DMS153 treated with DMSO at 0.1 percent for 48 hours (cell line): ENCODE data around the gene NEGR1.
"Not testable (repeated sequence)": the region's sequence is repeated elsewhere in the genome, so short reads cannot be mapped to it uniquely, and the experiment has no call there.

Experiments
- DNase-seq: peaks from one replicate; lab custom pipeline; 2025; ENCODE audit not compliant: unreplicated experiment; lab: John Stamatoyannopoulos, UW

Gene NEGR1

DNA sequence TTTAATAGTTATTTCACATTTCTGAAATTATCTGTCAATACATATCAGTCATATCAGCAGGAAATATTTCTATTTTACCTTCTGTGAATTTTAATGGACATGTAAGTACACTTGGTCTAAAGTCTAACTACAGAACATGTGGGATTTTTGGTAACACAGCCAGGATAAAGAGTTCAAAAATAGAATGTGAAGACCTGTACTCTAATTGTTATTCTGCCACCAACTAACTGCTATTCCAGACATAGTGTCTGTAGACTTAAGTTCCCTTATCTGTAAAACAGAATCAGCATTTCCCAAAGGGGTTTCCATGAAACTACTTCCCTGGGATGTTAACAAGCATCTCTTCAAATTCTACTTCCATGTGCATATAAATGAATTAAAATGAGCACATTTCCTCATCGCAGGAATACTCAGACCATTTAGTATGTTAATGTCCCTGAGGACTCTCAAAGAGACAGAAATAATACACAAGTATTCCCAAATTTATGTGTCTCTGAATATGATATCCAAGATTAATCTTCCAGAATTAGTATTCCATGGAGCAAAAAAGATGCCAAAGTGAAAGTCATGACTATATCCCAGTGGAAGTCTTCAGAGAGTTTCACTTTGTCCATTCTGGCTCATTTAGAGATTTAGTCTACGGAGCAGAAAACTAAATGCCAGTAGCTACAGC is 325.6 kb downstream of the NEGR1 start:
- no peak for DNase-seq

DNA sequence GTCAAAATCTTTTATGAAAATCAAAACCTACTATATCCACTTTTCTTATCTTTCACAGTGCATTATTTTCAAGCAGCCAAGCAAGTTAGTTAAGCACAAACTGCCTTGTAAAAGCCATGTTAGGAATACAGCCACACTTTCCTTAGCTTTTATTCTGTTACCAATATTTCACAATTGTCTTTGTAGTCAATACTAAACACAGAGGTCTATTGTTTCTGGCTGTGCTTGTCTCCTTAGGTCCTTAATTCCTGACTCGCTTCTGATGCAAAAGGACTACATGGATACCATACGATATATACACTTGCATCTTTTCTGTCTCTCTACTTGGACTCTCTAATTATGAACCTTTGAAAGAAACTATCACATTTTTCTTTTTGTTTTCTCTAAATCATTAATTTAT is 331.8 kb downstream of the NEGR1 start:
- DNase-seq: no peak

DNA sequence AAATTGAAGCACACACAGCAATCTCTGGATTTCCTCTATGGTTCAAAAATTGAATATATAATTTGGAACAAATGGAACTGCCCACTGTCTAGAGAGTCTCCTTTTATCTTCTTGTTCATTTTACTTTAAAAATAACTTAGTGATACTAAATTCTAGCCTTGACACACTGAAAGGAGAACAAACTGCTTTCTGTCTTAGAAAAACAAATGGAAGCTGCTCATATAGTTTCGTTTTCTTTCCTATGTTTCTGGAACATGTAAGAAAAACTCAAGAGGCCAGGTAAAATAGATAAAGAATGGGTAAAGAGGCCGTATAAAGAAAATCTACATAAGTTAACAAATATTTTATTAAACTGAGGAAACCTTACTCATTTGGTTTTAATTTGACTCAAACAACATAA is 332.7 kb downstream of the NEGR1 start:
- no peak for DNase-seq

DNA sequence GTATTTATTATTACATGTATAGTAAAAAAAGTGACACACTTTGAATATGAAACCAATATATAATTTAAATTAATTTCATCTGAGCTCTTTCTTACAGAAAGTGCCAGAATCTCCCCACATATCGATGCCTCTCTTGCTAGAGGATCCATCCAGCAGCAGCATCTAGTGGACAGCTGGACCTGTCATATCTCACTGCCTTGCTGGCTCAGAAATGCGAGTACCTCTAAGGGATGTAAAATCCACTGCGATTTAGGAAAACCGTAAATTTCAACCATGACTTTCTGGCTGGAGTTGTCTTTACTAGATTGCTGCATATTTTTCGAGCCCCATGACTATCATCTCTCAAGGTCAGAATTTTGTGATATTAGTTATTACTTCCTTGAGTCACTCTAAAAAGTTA is 333.8 kb downstream of the NEGR1 start:
- DNase-seq: no peak

DNA sequence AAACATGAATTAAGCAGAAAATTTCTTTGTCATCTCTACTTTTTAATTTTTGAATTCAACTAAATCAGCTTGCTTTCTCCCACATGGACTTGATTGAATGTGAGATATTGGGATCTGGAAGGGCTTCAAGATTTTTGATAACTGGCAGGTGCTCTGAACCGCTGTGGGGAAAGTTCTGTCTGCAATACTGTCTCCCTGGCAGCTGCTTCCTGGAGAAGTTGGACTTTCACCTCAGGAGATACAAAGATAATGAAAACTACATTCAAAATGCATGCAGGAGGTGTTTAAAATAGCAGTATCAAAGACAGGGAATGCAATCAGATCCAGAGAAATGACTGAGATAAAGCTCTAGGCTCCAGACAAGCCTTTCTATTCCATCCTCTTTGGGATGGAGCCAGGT is 338.3 kb downstream of the NEGR1 start:
- no peak for DNase-seq

DNA sequence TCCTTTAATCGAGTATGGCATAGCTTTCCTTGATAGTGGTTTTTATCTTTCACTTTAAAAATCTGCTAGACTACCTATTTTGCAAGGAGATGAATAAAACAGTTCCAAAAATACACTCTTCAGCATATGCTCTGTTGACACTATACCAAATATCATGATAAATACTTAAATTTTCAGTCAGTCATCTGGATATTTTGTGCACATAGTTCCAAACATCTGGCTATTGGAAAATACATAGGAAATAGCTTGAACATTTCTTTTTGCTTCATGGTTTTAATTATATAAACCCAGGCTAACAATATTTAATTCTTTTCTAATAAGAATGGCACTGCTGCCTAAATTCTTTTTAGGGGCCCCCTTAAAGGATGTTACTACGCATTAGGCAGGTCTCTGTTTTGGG is 342.1 kb downstream of the NEGR1 start:
- no peak for DNase-seq

DNA sequence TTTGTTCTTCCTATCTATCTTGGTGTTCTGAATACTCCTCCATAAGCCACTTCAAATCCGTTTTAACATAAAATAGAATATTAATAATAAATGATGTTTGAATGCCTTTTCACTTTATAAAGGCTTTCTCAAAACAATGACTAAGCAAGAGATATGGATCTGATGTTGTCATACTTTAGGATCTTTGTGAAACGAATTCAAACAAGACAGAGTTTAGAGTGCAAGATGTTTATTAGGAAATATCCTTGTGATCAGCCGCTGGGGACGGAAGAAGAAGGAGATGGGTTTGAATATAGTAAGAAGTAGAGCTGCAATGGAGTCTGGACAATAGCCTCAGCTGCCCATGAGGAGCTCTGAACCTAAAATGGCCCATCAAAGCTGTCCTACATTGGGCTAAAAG is 351.8 kb downstream of the NEGR1 start:
- DNase-seq: no peak

DNA sequence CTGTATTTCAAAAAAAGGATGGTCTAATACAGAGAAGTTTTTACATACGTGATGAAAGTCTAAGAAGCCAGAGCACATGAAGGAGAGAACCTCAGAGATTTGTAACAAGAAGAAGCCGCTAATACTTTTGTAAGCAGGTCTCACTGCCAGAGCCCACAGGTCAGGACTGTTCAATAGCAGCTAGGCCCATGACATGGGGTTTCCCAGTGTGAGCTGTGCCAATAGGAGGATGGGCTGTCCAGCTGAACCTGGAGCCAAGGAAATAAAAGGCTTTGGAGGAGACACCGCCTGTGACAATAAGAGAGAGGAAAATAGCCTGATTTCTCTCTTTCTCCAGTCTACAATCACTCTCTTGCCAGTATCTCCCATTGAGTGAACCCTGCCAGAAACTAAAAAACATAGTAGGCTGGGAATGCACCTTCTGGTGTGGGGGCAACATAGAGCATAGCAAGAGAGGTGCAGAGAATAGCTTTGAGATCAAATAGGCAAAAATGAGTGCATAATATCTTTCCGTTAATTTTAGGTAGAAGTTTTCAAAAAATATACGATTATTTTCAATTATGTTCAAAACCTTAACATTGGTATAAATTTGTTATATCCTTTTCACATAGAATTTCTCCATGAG is 360.3 kb downstream of the NEGR1 start:
- no peak for DNase-seq

DNA sequence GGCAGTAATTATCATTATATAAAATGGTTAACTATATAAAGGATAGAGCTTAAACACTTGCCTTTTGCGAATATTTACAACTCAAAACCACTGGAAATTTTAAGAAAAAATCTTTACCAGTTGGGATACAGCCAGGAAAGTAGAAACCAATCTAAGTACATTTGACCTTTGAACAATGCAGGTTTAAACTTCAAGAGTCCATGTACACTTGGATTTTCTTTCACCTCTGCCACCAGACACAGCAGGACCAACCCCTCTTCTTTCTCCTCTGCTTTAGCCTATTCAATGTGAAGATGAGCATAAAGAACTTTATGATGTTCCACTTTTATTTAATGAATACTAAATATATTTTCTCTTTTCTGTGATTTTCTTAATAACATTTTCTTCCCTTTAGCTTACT is 361.1 kb downstream of the NEGR1 start:
- DNase-seq: no peak

DNA sequence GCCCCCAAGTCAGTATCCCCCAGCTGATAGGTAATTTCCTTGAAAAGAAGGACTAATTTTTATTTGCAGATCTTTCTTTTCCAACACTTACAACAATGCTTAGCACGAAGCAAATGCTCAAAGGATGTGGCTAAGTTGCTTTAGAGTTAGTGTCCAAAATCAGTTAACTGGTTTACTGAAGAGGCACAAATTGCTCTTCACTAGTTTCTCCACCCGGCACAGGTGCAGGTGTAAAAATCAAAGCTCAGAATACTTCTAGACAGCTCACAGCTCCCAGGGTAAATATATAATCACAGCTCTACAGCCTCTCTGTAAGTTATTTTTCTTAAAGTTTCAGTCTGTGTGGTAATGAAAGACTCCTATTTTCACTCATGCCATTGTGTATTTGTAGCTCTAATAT is 361.8 kb downstream of the NEGR1 start:
- no peak for DNase-seq

DNA sequence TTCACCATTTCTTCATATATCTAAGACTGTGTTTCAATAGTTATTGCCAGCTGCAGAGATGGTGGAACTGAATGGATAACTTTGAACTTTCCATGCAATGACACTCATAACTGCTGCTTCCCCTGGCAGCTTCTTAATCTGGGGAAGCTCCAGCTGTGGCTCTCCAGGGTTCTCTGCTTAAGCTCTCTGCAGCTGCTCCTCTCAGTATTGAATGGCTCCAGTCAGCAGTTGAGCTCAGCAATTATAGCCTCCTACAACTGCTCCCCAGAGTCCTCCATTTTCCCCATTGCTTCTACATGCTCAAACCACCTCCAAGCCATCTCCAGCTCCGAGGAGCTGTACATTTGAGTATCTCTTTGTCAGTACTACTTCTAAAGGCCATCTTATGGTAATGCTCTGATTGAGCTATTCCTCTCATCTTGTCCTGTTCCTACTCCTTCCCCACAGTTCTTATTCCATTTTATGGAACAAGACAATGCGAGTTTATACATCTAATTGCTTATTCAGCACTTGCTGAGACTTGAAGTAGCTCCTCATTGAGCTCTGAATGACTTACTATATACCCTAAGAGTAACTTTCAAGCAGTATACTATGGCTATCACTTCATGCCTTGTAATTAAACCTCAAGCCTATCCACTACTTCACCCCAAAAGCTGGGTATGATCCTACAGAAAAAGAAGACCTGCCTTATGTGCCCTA is 362.4 kb downstream of the NEGR1 start:
- no peak for DNase-seq

DNA sequence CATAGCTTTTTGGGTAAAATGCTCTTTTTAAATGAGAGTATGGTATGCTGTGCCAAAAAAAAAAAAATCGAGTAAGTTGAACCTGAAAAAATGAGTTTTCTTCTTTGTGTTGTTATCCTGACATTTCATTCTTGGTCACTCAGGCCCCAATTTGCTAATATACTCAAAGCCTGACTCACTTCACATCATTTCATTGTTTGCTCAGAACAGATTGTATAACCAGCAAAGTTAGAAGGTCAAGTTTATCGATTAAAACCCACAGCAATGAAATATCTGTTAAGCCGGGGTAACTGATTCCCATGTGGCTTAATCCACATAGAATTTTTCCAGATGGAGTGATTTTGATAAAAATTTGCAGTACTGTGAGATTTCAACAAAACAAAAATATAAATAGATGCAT is 363.7 kb downstream of the NEGR1 start:
- no peak for DNase-seq

DNA sequence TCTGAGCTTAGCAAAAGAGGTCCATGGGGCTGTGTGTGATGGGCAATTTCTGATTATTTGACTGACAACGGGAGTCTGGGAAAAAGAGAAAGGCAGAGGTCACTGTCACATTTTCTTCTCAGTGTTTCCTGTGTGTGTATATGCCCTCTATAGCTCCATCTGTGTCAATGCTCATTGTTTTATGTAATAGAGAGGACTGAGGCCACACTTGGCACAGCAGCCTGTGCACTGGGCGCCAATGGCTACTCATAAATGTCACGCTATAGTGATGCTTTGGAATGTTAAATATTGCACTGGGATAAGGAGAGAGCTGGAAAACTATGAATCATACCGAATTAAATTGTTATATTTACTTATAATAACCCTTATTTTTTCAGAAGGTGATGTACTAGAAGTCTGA is 365.4 kb downstream of the NEGR1 start:
- no peak for DNase-seq

DNA sequence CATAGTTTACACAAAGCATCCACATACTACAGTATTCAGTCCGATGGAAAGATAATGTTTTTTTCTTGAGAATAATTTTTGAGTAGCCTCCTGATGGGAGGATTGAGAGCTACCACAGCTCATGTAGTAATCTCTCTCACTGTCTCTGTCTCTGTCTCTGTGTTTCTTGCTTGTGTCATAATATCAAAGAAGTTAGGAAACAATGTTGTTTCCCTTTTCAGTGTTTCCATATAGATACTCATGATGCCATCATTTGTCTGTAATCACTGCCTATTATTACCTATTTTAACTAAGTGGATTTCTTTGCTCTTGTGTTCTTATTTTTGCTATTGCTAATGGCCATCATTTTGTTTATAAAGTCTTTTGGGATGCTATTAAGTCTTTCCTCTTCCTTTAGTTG is 367.7 kb downstream of the NEGR1 start:
- DNase-seq: no peak

DNA sequence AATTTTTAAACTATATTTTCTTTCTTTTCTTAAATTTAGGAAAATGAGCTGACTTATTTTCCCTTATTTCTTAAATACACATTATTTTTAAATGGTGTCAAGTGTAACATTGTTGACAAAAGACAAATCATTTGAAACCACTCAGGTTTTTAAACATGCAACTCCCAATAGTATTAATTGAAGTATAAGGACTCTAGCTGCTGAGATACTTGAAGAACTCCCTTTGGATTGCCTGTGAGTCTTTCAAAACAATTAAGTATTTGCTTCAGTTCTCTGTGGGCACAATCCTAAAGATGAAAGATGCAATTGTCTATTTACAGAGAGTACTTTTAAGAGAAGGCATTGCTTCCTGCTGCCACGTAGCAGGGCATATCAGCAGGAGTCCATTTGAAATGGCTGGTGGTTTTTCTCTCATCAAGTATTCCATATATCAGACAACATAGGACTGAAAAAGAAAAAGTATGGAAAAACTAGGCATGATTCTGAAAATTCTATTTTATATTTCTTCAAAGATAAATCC is 373.4 kb downstream of the NEGR1 start:
- peak; percentile 36 for DNase-seq

DNA sequence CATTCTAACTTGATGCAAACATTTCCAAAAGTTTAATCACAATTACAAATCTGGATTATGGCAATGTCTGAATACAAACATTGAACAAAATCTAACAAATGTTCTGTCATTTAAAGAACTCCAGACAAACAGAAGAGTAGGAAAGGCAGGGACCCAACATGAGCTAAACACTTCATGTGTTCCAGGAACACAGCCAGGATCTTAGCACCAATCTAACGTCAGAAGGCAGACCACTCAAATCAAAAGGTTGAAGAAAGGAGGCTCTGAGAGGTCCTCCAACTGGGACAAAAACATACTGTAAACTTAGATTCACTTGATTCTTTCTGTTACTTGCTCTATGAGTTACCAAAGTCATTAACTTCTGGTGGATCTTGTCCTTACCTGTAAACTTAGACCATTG is 374.0 kb downstream of the NEGR1 start:
- DNase-seq: no peak

DNA sequence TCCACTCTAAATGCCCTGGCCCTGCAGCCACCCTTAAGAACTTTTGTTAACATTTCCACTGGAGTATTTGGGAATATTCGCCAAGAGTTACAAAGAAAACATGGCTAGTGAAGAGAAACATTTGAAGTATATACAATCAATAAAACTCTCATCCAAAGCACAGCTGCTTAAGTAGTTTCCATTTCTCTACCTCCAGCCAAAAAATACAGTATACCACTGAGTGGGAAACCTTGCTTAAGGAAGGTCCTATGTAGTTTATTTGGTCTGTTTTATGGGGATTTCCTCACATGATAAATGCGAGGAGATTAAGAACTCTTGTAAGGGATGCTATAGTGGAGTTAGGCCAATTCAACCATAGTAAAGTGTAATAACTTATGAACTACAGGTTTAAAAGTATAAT is 382.5 kb downstream of the NEGR1 start:
- DNase-seq: no peak

DNA sequence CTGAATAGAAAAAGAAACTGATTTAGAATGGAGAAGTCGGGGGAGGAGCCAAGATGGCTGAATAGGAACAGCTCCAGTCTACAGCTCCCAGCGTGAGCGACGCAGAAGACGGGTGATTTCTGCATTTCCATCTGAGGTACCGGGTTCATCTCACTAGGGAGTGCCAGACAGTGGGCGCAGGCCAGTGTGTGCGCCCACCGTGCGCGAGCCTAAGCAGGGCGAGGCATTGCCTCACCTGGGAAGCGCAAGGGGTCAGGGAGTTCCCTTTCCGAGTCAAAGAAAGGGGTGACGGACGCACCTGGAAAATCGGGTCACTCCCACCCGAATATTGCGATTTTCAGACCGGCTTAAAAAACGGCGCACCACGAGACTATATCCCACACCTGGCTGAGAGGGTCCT is 394.2 kb downstream of the NEGR1 start:
- DNase-seq: not testable (repeated sequence)

DNA sequence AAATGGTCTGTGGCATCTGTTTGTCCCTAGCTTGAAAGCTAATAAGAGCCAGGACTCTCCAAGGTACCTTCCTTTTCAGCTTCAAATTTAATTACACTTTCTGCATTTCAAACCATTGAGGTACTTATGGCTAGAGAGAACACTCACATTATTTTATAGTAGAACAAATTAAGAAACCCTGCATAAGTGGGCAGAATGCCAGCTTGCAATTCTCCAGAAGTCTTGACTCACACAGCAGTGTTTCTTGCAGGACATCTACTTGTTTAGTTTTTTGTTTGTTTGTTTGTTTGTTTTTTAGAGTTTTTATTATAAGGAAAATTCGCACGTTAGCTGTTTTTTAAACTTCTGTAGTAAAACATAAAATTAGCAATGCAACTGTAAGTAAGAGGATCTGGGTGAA is 397.2 kb downstream of the NEGR1 start:
- DNase-seq: no peak

DNA sequence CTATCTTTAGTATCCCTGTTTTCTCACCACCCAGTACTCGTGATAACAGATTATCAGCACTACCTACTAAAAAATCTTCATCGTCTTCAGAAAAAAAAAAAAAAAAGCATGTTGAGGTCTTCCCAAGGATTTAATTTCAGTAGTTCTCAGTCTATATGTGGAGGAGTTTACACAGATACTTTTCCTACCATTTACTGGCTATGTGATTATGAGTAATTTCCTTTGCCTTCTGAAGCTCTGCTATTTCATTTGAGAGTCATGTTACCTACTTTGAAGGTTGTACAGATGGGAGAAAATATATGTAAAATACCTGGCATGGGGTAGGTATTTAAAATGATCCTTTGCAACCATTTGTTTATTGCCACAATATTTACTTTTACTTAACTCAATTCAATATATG is 399.7 kb downstream of the NEGR1 start:
- no peak for DNase-seq

DNA sequence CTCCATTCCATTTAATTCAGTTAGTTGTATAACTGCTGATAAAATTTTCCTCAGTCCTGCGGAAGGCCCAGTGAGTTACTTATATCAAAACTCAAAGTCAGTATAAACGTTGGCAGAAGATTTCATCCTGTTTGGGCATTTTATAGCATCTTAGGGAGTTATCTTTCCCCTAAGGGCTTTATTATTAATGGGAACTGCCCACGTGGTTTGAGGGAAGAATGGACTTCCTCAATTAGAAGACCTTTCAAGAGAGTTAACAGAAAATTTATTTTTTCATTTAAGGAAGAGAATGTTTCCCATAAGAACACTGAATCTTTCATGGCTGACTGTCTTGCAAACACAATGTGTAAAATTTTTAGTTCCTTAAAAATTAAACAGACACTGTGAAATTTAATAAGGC is 400.1 kb downstream of the NEGR1 start:
- no peak for DNase-seq

DNA sequence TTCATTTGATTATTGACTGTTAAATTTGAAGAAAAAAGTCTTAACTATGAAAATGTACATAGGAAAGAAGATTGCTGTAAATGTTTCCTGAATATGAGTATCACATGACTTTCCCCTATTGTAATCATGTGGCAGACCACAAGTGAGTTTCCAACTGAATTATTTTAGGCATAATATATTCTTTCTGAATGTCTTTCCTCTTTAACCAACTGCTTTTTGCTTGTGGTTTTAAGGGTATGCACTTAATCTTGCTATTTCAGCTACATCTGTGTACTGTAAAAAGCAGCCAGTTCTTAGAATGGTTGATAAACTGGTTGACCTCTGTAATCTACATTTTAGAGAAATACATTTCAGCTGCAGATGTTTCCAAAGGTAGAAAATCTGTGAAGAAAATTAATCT is 400.7 kb downstream of the NEGR1 start:
- no peak for DNase-seq
